ENCODE data around the gene TTC3. TPM values are rescaled to one million over a fixed set of nuclear protein-coding genes. Genes with fewer than 3 reads are reported as not detected.

Gene TTC3
- total RNA-seq, 2 donors from 2014 or later, result 169 to 201 TPM

GRCh38 chr21:37248298-37248697 lies 175.2 kb downstream of the TTC3 start:
- no peak for DNase-seq (ENCODE audit: low spot score)
- TF ChIP-seq CTCF (IDR thresholded peaks at IDR 0.05), result no peak
- no peak for TF ChIP-seq POLR2A (IDR thresholded peaks at IDR 0.05)
- no peak for TF ChIP-seq POLR2AphosphoS5 (IDR thresholded peaks at IDR 0.05)
- Histone ChIP-seq H3K27ac (no peak overlapping the region), H3K36me3 (no peaks in the 10 kb centered on the region), H3K4me3 (no peak overlapping the region), H3K27me3 (replicated peaks; ENCODE audit: insufficient read depth) (no peaks in the 10 kb centered on the region), H3K9me3 (no peaks in the 10 kb centered on the region), H3K4me1 (replicated peaks) (no peaks in the 10 kb centered on the region)
- 93% methylated on average over 1 of the region's 1 CpG for WGBS
- intact Hi-C loops (cut with DNase I), result no loop called here

- Histone ChIP-seq H3K36me3 (no peaks in the 10 kb centered on the region), H3K4me3 (no peak overlapping the region), H3K9me3 (no peaks in the 10 kb centered on the region), H3K4me1 (replicated peaks) (no peaks in the 10 kb centered on the region), H3K27ac (no peak overlapping the region), H3K27me3 (replicated peaks; ENCODE audit: insufficient read depth) (no peaks in the 10 kb centered on the region)
- 68% methylated on average over 3 of the region's 3 CpGs for WGBS
- TF ChIP-seq POLR2AphosphoS5 (IDR thresholded peaks at IDR 0.05) (no peak), CTCF (IDR thresholded peaks at IDR 0.05) (no peak), POLR2A (IDR thresholded peaks at IDR 0.05) (no peak)
- intact Hi-C loops (cut with DNase I), result no loop called here
- DNase-seq (ENCODE audit: low spot score), result no peak
Observed at GRCh38 chr21:37249112-37249904, 176.3 kb downstream of the TTC3 start.

GRCh38 chr21:37251294-37251634 lies 178.2 kb downstream of the TTC3 start:
- intact Hi-C loops (cut with DNase I), result no loop called here
- DNase-seq (ENCODE audit: low spot score), result no peak
- TF ChIP-seq POLR2A (IDR thresholded peaks at IDR 0.05) (no peak), POLR2AphosphoS5 (IDR thresholded peaks at IDR 0.05) (no peak), CTCF (IDR thresholded peaks at IDR 0.05) (no peak)
- H3K4me1 ChIP-seq (replicated peaks), result no peaks in the 10 kb centered on the region
- no peaks in the 10 kb centered on the region for H3K27me3 ChIP-seq (replicated peaks; ENCODE audit: insufficient read depth)
- no peaks in the 10 kb centered on the region for H3K36me3 ChIP-seq
- H3K27ac ChIP-seq, result no peak overlapping the region
- no peaks in the 10 kb centered on the region for H3K9me3 ChIP-seq
- 91% methylated on average over 2 of the region's 2 CpGs for WGBS
- H3K4me3 ChIP-seq, result no peak overlapping the region

Small RNA genes within 50 kb of the gene (small RNA-seq; reads per million reads assigned to genes)
- gene RN7SL678P (0 reads per million in 2 donors), gene RNU6-696P (0 reads per million in 2 donors)

Other genes starting within 250 kb of the TTC3 start
- 10 to 100 TPM; 40.9 to 41.8 TPM for gene HLCS, start 106.6 kb upstream of the TTC3 start, total RNA-seq
- gene RIPPLY3, start 66.6 kb upstream of the TTC3 start, total RNA-seq, result 1 to 10 TPM in 1 of 2 donors, under 1 TPM in 1; 0.34 to 2.0 TPM
- 10 to 100 TPM; 18.0 to 54.5 TPM for gene PIGP, start 183 bp upstream of the TTC3 start, total RNA-seq
- gene VPS26C, start 194.1 kb downstream of the TTC3 start, total RNA-seq, result 10 to 100 TPM; 36.8 to 46.1 TPM

Data from prostate gland (tissue), 2 donors.